GM12878 (cell line): ENCODE measurements around the gene NODAL. TPM values are rescaled to one million over a fixed set of nuclear protein-coding genes. Genes with fewer than 3 reads are reported as not detected.
A peak's percentile ranks its signal among the peaks of the same experiment; 100 is the strongest.

ENCODE experiments used
- ATAC-seq: fragments of 200-7000 bp; cut with Tn5 transposase; 3 replicates; pipeline ENCODE4 v1.9.1; 2020; ENCODE audit warnings: mild to moderate bottlenecking, moderate library complexity
- BruUV-seq: library from RNA; stranded (reverse); fragments of 400-500 nt; replicated peaks from 2 replicates; lab custom pipeline; 2021; lab: Mats Ljungman, UMichigan
- CTCF ChIA-PET: fragments of 300-600 bp; sonication (Branson Sonifier 250); formaldehyde crosslinking; extraction: SDS; loops from one replicate; lab custom pipeline; 2021; ENCODE audit warnings: inconsistent platforms; lab: Yijun Ruan, JAX
- POLR2A ChIA-PET: fragments of 350-600 bp; formaldehyde crosslinking; extraction: SDS; loops from one replicate; lab custom pipeline; 2021; ENCODE audit warnings: inconsistent platforms; lab: Charles Lee
- RAD21 ChIA-PET: fragments of 300-600 bp; sonication (Branson Sonifier 250); formaldehyde crosslinking; loops from one replicate; lab custom pipeline; 2023; ENCODE audit warnings: antibody characterized with exemption; ENCODE audit not compliant: unreplicated experiment; lab: Charles Lee
- SMC1A ChIA-PET: fragments of 300-600 bp; sonication (Branson Sonifier 250); formaldehyde crosslinking; loops from one replicate; lab custom pipeline; 2023; ENCODE audit not compliant: unreplicated experiment, uncharacterized antibody; lab: Charles Lee
- DNase-seq: peaks from one replicate; pipeline ENCODE4 v3.0.0-alpha.2; 2011; ENCODE audit warnings: low read depth, low spot score
- FAIRE-seq: peaks from 3 replicates; lab custom pipeline; 2011; peaks lifted over from hg19 to GRCh38; lab: Jason Lieb, UNC
- H2AFZ ChIP-seq: 2 replicates; pipeline ENCODE4 v1.6.0; 2011; ENCODE audit warnings: low read depth, low read length, control low read depth; ENCODE audit not compliant: control insufficient read depth
- H3K27ac ChIP-seq: 2 replicates; pipeline ENCODE4 v1.5.1; 2011; ENCODE audit warnings: control low read depth; ENCODE audit not compliant: control insufficient read depth, insufficient read depth
- H3K27me3 ChIP-seq, 2 experiments: replicated peaks in 1 of 2; 2 replicates each; pipeline versions ENCODE4 v1.6.0 to v1.6.1; 2011; ENCODE audit warnings: low read length in 1 of 2; ENCODE audit not compliant: control insufficient read depth in 2 of 2, insufficient read depth in 2 of 2
- H3K36me3 ChIP-seq, 2 experiments: 2 replicates each; pipeline ENCODE4 v1.5.1; 2011; ENCODE audit warnings: low read length in 1 of 2; ENCODE audit not compliant: control insufficient read depth in 2 of 2, insufficient read depth in 2 of 2
- H3K4me1 ChIP-seq: 2 replicates; pipeline ENCODE4 v1.6.1; 2011; ENCODE audit warnings: mild to moderate bottlenecking, low read length, moderate library complexity, mixed read lengths; ENCODE audit not compliant: control insufficient read depth, insufficient read depth
- H3K4me2 ChIP-seq: 2 replicates; pipeline ENCODE4 v1.6.0; 2011; ENCODE audit warnings: control low read depth; ENCODE audit not compliant: control insufficient read depth, insufficient read depth
- H3K4me3 ChIP-seq: fragments of 200-600 bp; sonication (generic); 2 replicates; pipeline ENCODE4 v1.5.1; 2016
- H3K79me2 ChIP-seq: 2 replicates; pipeline ENCODE4 v1.6.0; 2011; ENCODE audit warnings: low read length; ENCODE audit not compliant: control insufficient read depth, insufficient read depth
- H3K9ac ChIP-seq: 2 replicates; pipeline ENCODE4 v1.8.0; 2011; ENCODE audit warnings: low read length, control low read depth, mixed read lengths; ENCODE audit not compliant: control insufficient read depth, insufficient read depth
- H3K9me3 ChIP-seq: replicated peaks from 3 replicates; pipeline ENCODE4 v1.5.1; 2011; ENCODE audit warnings: mild to moderate bottlenecking, low read length; ENCODE audit not compliant: control insufficient read depth, insufficient read depth
- H4K20me1 ChIP-seq: 2 replicates; pipeline ENCODE4 v1.6.0; 2011; ENCODE audit not compliant: control insufficient read depth, insufficient read depth
- BCL3 ChIP-seq: IDR thresholded peaks from 2 replicates; pipeline ENCODE4 v1.6.1; 2011; ENCODE audit warnings: borderline replicate concordance, low read depth, mild to moderate bottlenecking, moderate library complexity, low read length; ENCODE audit not compliant: insufficient read depth, poor library complexity, severe bottlenecking
- HDAC2 ChIP-seq: fragments of 200-600 bp; sonication (generic); IDR thresholded peaks from 2 replicates; pipeline ENCODE4 v1.6.1; 2017
- HDAC6 ChIP-seq: fragments of 200-600 bp; sonication (generic); IDR thresholded peaks from one replicate; pipeline ENCODE4 v1.8.0; 2017; ENCODE audit warnings: antibody characterized with exemption; ENCODE audit not compliant: unreplicated experiment
- IRF5 ChIP-seq: fragments of 450-650 bp; IDR thresholded peaks from 2 replicates; pipeline ENCODE4 v1.6.1; 2017; ENCODE audit warnings: borderline replicate concordance
- KAT2A ChIP-seq: conservative IDR thresholded peaks from 2 replicates; pipeline ENCODE4 v1.6.1; 2011; ENCODE audit warnings: low read depth, low read length; ENCODE audit not compliant: control insufficient read depth
- NFXL1 ChIP-seq: fragments of 450-650 bp; IDR thresholded peaks from 2 replicates; pipeline ENCODE4 v1.6.1; 2017; ENCODE audit warnings: antibody characterized with exemption, mild to moderate bottlenecking, borderline replicate concordance
- PAX8 ChIP-seq: fragments of 450-650 bp; IDR thresholded peaks from 2 replicates; pipeline ENCODE4 v1.6.1; 2017; ENCODE audit warnings: mild to moderate bottlenecking, moderate library complexity
- RELA ChIP-seq: fragments of 450-650 bp; IDR thresholded peaks from 2 replicates; pipeline ENCODE4 v1.8.0; 2014; ENCODE audit warnings: borderline replicate concordance; ENCODE audit not compliant: partially characterized antibody
- STAT1 ChIP-seq: fragments of 450-650 bp; conservative IDR thresholded peaks from 2 replicates; pipeline ENCODE4 v1.6.1; 2014; ENCODE audit warnings: antibody characterized with exemption, mild to moderate bottlenecking
- TBL1XR1 ChIP-seq: IDR thresholded peaks from 2 replicates; pipeline ENCODE4 v1.6.1; 2012; ENCODE audit warnings: low read depth, low read length, improper control_type of control experiment
- ZBTB40 ChIP-seq: fragments of 450-650 bp; IDR thresholded peaks from 2 replicates; pipeline ENCODE4 v1.6.1; 2016; ENCODE audit warnings: mild to moderate bottlenecking, moderate library complexity, borderline replicate concordance
- ZNF207 ChIP-seq: fragments of 450-650 bp; IDR thresholded peaks from 2 replicates; pipeline ENCODE4 v1.6.1; 2014; ENCODE audit warnings: antibody characterized with exemption, mild to moderate bottlenecking, borderline replicate concordance
- ZNF217 ChIP-seq: fragments of 450-650 bp; IDR thresholded peaks from 2 replicates; pipeline ENCODE4 v1.6.1; 2017; ENCODE audit warnings: antibody characterized with exemption, mild to moderate bottlenecking
- ZNF24 ChIP-seq: fragments of 450-650 bp; IDR thresholded peaks from 2 replicates; pipeline ENCODE4 v1.6.1; 2017; ENCODE audit warnings: antibody characterized with exemption, mild to moderate bottlenecking
- WGBS: methylation state at CpG from one replicate; pipeline ENCODE4 v1.1.6; 2016; ENCODE audit warnings: low lambda C conversion rate; ENCODE audit not compliant: insufficient replicate concordance, insufficient coverage; ENCODE audit errors: missing lambda C conversion rate; 5-methylcytosine and 5-hydroxymethylcytosine counted together
- in situ Hi-C: fragments of 300-500 bp; cut with MboI; formaldehyde crosslinking; loops from 9 replicates; pipeline ENCODE4 v1.14.3; 2018; ENCODE audit warnings: mixed read lengths
- intact Hi-C: fragments of 100-400 bp; cut with micrococcal nuclease; formaldehyde crosslinking; loops from one replicate; pipeline ENCODE4 v1.14.2; 2022; ENCODE audit not compliant: unreplicated experiment
- polyA plus RNA-seq, 11 experiments: library from polyadenylated mRNA; depleted of rRNA in 4 of 11; unstranded in 6 of 11; stranded (reverse) in 5 of 11; fragments of >200 nt; fragmentation: Nextera tagmentation in 4 of 11; fragmentation: Illumina TruSeq in 1 of 11; extraction: Ambion mirVana in 4 of 11; extraction: Trizol in 1 of 11; gene quantifications; 1 replicate in 1 of 11; 2 replicates in 10 of 11; pipeline versions ENCODE4 v1.2.1 to v1.2.3, GENCODE V29; 2011 to 2016; ENCODE audit warnings: inconsistent platforms in 2 of 11, missing spikeins in 2 of 11, low read depth in 1 of 11
- total RNA-seq, 4 experiments: library from RNA; depleted of rRNA in 3 of 4; stranded (reverse); fragments of >200 nt in 3 of 4; fragmentation: Illumina TruSeq in 1 of 4; extraction: Trizol in 1 of 4; gene quantifications; 2 replicates each; pipeline versions ENCODE4 v1.2.1 to v1.2.3, GENCODE V29; 2013 to 2021

Gene NODAL
- total and polyA plus RNA-seq, 10 of the 15 experiments (the other 5 are each of a cell fraction or from before 2014, with no cell fraction given): not detected

GRCh38 chr10:70461397-70462348 is 20.2 kb upstream of the NODAL start:
- Histone ChIP-seq H3K4me1 (no peaks in the 10 kb centered on the region), H3K9me3 (no peaks in the 10 kb centered on the region), H3K4me2 (no peak overlapping the region), H2AFZ (no peak overlapping the region), H3K36me3 (no peaks in the 10 kb centered on the region), H3K79me2 (no peaks in the 10 kb centered on the region), H3K27me3 (peaks cover under 1 to 5% of the 10 kb centered on the region in 2 experiments; a peak in 3 of 4 replicates), H4K20me1 (no peaks in the 10 kb centered on the region), H3K27ac (no peak overlapping the region), H3K4me3 (no peak overlapping the region), H3K9ac (no peak overlapping the region)
- ATAC-seq: peak; percentile 88
- ChIA-PET CTCF (interaction anchor here (0.8 to 6.0 kb wide), 44 partner anchors 9 to 528 kb away, joined by 3 to 74 read pairs (median 4); partner anchors contain the start of gene PALD1), SMC1A (interaction anchor here (0.6 to 2.1 kb wide), 27 partner anchors 8 to 415 kb away, joined by 3 to 13 read pairs (median 4); partner anchors contain the start of gene EIF4EBP2), POLR2A (no interaction called here), RAD21 (interaction anchor here (0.5 to 2.8 kb wide), 33 partner anchors 9 to 1605 kb away, joined by 3 to 23 read pairs (median 4); no protein-coding TSS in a partner anchor)
- FAIRE-seq: peak; percentile 97
- in situ Hi-C loops (loop anchor here (5.0 to 10.0 kb wide), 3 partner anchors 76 to 423 kb away; partner anchors contain the start of gene PCBD1), intact Hi-C loops (loop anchor here (1.0 to 10.0 kb wide), 3 partner anchors 79 to 423 kb away; partner anchors contain the start of gene PCBD1)
- no peak for DNase-seq
- BruUV-seq: no TSS peak
- 26% methylated on average over 13 of the region's 13 CpGs for WGBS
- TF ChIP-seq NFXL1 (no peak), ZNF207 (0 out of 2 replicates have a peak, but pooled peaks have one; percentile 47), ZNF217 (no peak), KAT2A (no peak), ZBTB40 (no peak), BCL3 (no peak), TBL1XR1 (no peak), IRF5 (no peak), PAX8 (no peak), HDAC6 (no peak), STAT1 (no peak), ZNF24 (no peak), RELA (no peak), HDAC2 (no peak)
